Mucosa of descending colon (tissue), 3 donors: ENCODE data around the gene OSBPL6. TPM values are rescaled to one million over a fixed set of nuclear protein-coding genes. Genes with fewer than 3 reads are reported as not detected.

Experiments
- ATAC-seq: fragments of 200-7000 bp; cut with Tn5 transposase; one replicate; pipeline ENCODE4 v1.9.1; 2020; ENCODE audit warnings: mild to moderate bottlenecking, moderate library complexity
- DNase-seq, 3 donors: peaks; one replicate each; pipeline ENCODE4 v3.0.0-alpha.2; 2020
- H3K36me3 ChIP-seq: fragments of 200-600 bp; one replicate; pipeline ENCODE4 v1.8.0; 2021; ENCODE audit warnings: low read depth, mild to moderate bottlenecking
- H3K4me1 ChIP-seq: fragments of 200-600 bp; one replicate; pipeline ENCODE4 v1.8.0; 2021; ENCODE audit warnings: low read depth, mild to moderate bottlenecking
- H3K4me3 ChIP-seq: fragments of 200-600 bp; one replicate; pipeline ENCODE4 v1.8.0; 2021; ENCODE audit warnings: mild to moderate bottlenecking
- H3K9me3 ChIP-seq: fragments of 200-600 bp; one replicate; pipeline ENCODE4 v1.8.0; 2021; ENCODE audit warnings: mild to moderate bottlenecking
- intact Hi-C, 2 donors: fragments of 100-400 bp; cut with DNase I in 1 of 2; cut with micrococcal nuclease in 1 of 2; formaldehyde crosslinking; loops; one replicate each; pipeline versions ENCODE4 v1.11.0 to v1.11.1; 2022; cut with DNase I, micrococcal nuclease
- total RNA-seq, 3 donors: library from RNA; stranded (reverse); fragmentation: NEBNext Ultra II Directional in 2 of 3; extraction: Animal tissue kit (Norgen Biotek cat#: 25700) in 2 of 3; gene quantifications; one replicate each; pipeline versions ENCODE4 v1.2.1 to v1.2.4, GENCODE V29; 2021 to 2023
- TF ChIP-seq, protein P1 (sequence below): fragments of 200-600 bp; IDR thresholded peaks from one replicate; pipeline ENCODE4 v1.8.0; 2022; ENCODE audit warnings: antibody characterized with exemption, mild to moderate bottlenecking
- donor health status: DM: no; HTN: no; CAD: no; lungs with moderate emphysema.
- donor health status: DM: no; HTN: no; CAD: no.
- donor health status: DM: no; HTN: yes; CAD: no.

OSBPL6 gene
- total RNA-seq, 3 donors from 2014 or later = 1.3 to 2.7 (median 1.5) TPM

DNA sequence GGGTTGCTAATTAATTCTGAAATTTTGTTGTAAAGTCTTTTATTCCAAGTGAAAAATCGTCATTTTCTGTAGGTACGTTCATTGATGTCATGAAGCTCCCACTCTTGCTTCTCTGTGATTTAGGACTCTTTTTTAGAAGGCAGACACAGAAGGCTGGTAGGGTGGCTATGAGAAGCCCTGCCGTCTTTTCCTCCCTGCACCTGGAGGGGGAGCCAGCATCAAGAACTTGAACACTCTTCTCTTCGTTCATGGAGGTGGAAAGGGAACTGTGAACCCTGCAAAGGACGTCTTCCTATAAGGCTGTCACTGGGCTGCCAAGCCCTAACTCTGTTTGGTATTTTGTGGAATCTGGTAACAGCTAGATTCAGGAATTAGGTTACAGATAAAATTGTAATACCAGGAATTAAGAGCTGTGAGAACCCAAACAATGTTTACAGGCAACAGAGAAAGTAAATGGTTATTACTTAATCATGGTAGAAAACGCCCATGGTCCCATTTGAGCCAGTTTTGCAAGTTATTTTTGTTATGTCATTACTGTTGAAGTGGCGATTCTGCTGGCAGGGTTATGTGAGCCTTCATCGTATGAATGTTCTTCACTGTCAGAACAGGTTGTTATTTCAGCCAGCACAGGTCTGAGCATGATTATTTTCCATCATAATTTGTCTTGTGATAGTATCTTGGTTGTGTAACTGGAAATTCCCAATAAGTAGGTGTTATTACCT lies 112.2 kb downstream of the OSBPL6 start:
- no peaks in the 10 kb centered on the region for H3K36me3 ChIP-seq
- no peaks in the 10 kb centered on the region for H3K4me1 ChIP-seq
- TF ChIP-seq, protein P1, sequence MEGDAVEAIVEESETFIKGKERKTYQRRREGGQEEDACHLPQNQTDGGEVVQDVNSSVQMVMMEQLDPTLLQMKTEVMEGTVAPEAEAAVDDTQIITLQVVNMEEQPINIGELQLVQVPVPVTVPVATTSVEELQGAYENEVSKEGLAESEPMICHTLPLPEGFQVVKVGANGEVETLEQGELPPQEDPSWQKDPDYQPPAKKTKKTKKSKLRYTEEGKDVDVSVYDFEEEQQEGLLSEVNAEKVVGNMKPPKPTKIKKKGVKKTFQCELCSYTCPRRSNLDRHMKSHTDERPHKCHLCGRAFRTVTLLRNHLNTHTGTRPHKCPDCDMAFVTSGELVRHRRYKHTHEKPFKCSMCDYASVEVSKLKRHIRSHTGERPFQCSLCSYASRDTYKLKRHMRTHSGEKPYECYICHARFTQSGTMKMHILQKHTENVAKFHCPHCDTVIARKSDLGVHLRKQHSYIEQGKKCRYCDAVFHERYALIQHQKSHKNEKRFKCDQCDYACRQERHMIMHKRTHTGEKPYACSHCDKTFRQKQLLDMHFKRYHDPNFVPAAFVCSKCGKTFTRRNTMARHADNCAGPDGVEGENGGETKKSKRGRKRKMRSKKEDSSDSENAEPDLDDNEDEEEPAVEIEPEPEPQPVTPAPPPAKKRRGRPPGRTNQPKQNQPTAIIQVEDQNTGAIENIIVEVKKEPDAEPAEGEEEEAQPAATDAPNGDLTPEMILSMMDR = peak; percentile 30
- intact Hi-C loops = no loop called here
- H3K9me3 ChIP-seq = no peaks in the 10 kb centered on the region
- peak in 2 of 3 donors; percentile 57 to 58 for DNase-seq
- H3K4me3 ChIP-seq = no peak overlapping the region
- peak; percentile 88 for ATAC-seq

- DNase-seq (no peak), ATAC-seq (no peak)
- TF ChIP-seq, protein P1 = no peak
- intact Hi-C loops = no loop called here
- no peaks in the 10 kb centered on the region for H3K4me1 ChIP-seq
- H3K9me3 ChIP-seq = no peaks in the 10 kb centered on the region
- H3K4me3 ChIP-seq = no peak overlapping the region
- H3K36me3 ChIP-seq = no peaks in the 10 kb centered on the region
Measured at GRCh38 chr2:178307650-178308049, 113.3 kb downstream of the OSBPL6 start.

DNA sequence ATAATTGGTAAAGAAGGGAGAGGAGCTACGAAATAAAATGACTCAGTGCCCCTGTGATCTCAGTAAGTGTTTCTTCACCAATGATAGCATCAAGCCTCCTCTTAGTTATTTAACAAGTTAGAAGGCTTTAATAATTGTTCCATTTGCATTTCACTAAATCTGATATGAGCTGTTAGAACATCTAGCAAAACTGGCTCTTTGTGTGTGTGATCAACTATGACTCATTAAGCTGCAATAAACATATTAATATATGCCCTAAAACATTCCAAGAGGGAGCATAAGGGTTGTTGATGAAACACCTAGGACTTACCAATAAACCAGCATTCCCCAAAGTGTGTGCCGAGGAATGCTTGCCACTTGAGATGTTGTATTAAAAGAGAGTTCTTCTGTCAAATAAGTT lies 115.2 kb downstream of the OSBPL6 start:
- no peak overlapping the region for H3K4me3 ChIP-seq
- intact Hi-C loops = no loop called here
- H3K9me3 ChIP-seq = no peaks in the 10 kb centered on the region
- no peaks in the 10 kb centered on the region for H3K36me3 ChIP-seq
- no peaks in the 10 kb centered on the region for H3K4me1 ChIP-seq
- DNase-seq (no peak), ATAC-seq (no peak)
- TF ChIP-seq, protein P1 = no peak

- intact Hi-C loops = no loop called here
- no peak overlapping the region for H3K4me3 ChIP-seq
- TF ChIP-seq, protein P1 = no peak
- no peaks in the 10 kb centered on the region for H3K36me3 ChIP-seq
- DNase-seq = no peak
- no peak for ATAC-seq
- H3K9me3 ChIP-seq = no peaks in the 10 kb centered on the region
- H3K4me1 ChIP-seq = no peaks in the 10 kb centered on the region
Measured at GRCh38 chr2:178315078-178315477, 120.8 kb downstream of the OSBPL6 start.

DNA sequence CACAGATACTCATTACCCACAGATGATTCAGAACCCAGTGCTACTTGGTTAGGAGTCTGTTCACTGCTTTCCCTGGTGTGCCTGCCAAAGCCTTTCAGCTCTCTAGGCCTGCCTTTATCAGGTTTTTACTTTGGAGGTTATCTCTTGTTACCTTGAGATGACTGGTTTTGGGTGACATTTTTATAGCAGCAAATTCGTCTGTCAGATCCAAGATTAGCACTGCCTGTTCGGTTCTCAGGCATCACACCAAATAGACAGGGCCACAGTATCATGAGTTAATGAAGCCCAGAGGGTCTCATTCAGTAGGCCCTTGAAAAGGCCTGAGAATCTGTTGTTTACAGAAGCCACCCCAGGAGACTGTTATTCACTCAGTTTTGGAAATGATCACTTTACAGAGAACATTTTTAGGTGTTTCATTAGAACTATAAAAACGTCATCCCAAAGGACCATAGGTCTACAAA lies 121.2 kb downstream of the OSBPL6 start:
- H3K9me3 ChIP-seq = no peaks in the 10 kb centered on the region
- DNase-seq (no peak), ATAC-seq (no peak)
- H3K4me1 ChIP-seq = no peaks in the 10 kb centered on the region
- no peaks in the 10 kb centered on the region for H3K36me3 ChIP-seq
- TF ChIP-seq, protein P1 = no peak
- intact Hi-C loops = no loop called here
- H3K4me3 ChIP-seq = no peak overlapping the region
